WTC11 (cell line): ENCODE measurements around the gene BTLA.
A peak's percentile ranks its signal among the peaks of the same experiment; 100 is the strongest.

Experiments used
- ESRRA ChIP-seq: sonication (generic); formaldehyde crosslinking; IDR thresholded peaks from 2 replicates; pipeline ENCODE4 v1.8.1; 2022; ENCODE audit warnings: mild to moderate bottlenecking, missing genetic modification reagents, borderline replicate concordance
- ETV6 ChIP-seq: sonication (generic); formaldehyde crosslinking; IDR thresholded peaks from 2 replicates; pipeline ENCODE4 v1.8.1; 2022; ENCODE audit warnings: mild to moderate bottlenecking, missing genetic modification reagents
- FOXK1 ChIP-seq: sonication (generic); formaldehyde crosslinking; IDR thresholded peaks from 2 replicates; pipeline ENCODE4 v1.8.0; 2022; ENCODE audit warnings: mild to moderate bottlenecking, moderate library complexity, missing genetic modification reagents
- IRF2 ChIP-seq: sonication (generic); formaldehyde crosslinking; IDR thresholded peaks from 2 replicates; pipeline ENCODE4 v1.8.0; 2022; ENCODE audit warnings: low read depth, missing genetic modification reagents, borderline replicate concordance
- NFATC4 ChIP-seq: fragments of 250-450 bp; sonication (Bioruptor Pico); IDR thresholded peaks from 2 replicates; pipeline ENCODE4 v1.9.0; 2021; ENCODE audit warnings: mild to moderate bottlenecking
- PREB ChIP-seq: sonication (generic); formaldehyde crosslinking; IDR thresholded peaks from 2 replicates; pipeline ENCODE4 v1.8.1; 2022; ENCODE audit warnings: mild to moderate bottlenecking, missing genetic modification reagents, moderate library complexity, borderline replicate concordance
- ZBTB43 ChIP-seq: sonication (generic); formaldehyde crosslinking; IDR thresholded peaks from 2 replicates; pipeline ENCODE4 v1.8.1; 2023; ENCODE audit warnings: mild to moderate bottlenecking, missing genetic modification reagents
- ZNF219 ChIP-seq: sonication (generic); formaldehyde crosslinking; IDR thresholded peaks from 2 replicates; pipeline ENCODE4 v1.8.0; 2023; ENCODE audit warnings: missing genetic modification reagents, mild to moderate bottlenecking, borderline replicate concordance
- ZNF416 ChIP-seq: fragments of 250-450 bp; sonication (Bioruptor Pico); IDR thresholded peaks from 2 replicates; pipeline ENCODE4 v1.9.0; 2021; ENCODE audit warnings: mild to moderate bottlenecking, inconsistent platforms
- TF ChIP-seq, protein P1 (sequence below): fragments of 200-600 bp; IDR thresholded peaks from 2 replicates; pipeline ENCODE4 v1.8.0; 2022; ENCODE audit warnings: antibody characterized with exemption
- TF ChIP-seq, protein P2 (sequence below): sonication (generic); formaldehyde crosslinking; IDR thresholded peaks from 2 replicates; pipeline ENCODE4 v1.8.0; 2022; ENCODE audit warnings: missing genetic modification reagents
- TF ChIP-seq, protein P3 (sequence below): fragments of 250-450 bp; sonication (Bioruptor Pico); IDR thresholded peaks from 2 replicates; pipeline ENCODE4 v2.1.2; 2022; ENCODE audit warnings: mild to moderate bottlenecking, moderate library complexity
- TF ChIP-seq, protein P4 (sequence below): sonication (generic); formaldehyde crosslinking; conservative IDR thresholded peaks from 2 replicates; pipeline ENCODE4 v1.8.1; 2022; ENCODE audit warnings: mild to moderate bottlenecking, missing genetic modification reagents

GRCh38 chr3:112415390-112415789, 83.9 kb downstream of the BTLA start:
- TF ChIP-seq, protein P1, sequence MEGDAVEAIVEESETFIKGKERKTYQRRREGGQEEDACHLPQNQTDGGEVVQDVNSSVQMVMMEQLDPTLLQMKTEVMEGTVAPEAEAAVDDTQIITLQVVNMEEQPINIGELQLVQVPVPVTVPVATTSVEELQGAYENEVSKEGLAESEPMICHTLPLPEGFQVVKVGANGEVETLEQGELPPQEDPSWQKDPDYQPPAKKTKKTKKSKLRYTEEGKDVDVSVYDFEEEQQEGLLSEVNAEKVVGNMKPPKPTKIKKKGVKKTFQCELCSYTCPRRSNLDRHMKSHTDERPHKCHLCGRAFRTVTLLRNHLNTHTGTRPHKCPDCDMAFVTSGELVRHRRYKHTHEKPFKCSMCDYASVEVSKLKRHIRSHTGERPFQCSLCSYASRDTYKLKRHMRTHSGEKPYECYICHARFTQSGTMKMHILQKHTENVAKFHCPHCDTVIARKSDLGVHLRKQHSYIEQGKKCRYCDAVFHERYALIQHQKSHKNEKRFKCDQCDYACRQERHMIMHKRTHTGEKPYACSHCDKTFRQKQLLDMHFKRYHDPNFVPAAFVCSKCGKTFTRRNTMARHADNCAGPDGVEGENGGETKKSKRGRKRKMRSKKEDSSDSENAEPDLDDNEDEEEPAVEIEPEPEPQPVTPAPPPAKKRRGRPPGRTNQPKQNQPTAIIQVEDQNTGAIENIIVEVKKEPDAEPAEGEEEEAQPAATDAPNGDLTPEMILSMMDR, result no peak
- TF ChIP-seq, protein P2, sequence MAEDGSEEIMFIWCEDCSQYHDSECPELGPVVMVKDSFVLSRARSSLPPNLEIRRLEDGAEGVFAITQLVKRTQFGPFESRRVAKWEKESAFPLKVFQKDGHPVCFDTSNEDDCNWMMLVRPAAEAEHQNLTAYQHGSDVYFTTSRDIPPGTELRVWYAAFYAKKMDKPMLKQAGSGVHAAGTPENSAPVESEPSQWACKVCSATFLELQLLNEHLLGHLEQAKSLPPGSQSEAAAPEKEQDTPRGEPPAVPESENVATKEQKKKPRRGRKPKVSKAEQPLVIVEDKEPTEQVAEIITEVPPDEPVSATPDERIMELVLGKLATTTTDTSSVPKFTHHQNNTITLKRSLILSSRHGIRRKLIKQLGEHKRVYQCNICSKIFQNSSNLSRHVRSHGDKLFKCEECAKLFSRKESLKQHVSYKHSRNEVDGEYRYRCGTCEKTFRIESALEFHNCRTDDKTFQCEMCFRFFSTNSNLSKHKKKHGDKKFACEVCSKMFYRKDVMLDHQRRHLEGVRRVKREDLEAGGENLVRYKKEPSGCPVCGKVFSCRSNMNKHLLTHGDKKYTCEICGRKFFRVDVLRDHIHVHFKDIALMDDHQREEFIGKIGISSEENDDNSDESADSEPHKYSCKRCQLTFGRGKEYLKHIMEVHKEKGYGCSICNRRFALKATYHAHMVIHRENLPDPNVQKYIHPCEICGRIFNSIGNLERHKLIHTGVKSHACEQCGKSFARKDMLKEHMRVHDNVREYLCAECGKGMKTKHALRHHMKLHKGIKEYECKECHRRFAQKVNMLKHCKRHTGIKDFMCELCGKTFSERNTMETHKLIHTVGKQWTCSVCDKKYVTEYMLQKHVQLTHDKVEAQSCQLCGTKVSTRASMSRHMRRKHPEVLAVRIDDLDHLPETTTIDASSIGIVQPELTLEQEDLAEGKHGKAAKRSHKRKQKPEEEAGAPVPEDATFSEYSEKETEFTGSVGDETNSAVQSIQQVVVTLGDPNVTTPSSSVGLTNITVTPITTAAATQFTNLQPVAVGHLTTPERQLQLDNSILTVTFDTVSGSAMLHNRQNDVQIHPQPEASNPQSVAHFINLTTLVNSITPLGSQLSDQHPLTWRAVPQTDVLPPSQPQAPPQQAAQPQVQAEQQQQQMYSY, result no peak
- TF ChIP-seq PREB (CRISPR knock-in tag) (no peak), FOXK1 (no peak), NFATC4 (peak; percentile 69; the same call in 1 of the 2 replicates), ZBTB43 (CRISPR knock-in tag) (no peak), ETV6 (CRISPR knock-in tag) (no peak), ESRRA (CRISPR knock-in tag) (no peak), ZNF416 (CRISPR knock-in tag) (peak; percentile 52; the same call in 1 of the 2 replicates), IRF2 (no peak), ZNF219 (CRISPR knock-in tag) (no peak)
- TF ChIP-seq, protein P3, sequence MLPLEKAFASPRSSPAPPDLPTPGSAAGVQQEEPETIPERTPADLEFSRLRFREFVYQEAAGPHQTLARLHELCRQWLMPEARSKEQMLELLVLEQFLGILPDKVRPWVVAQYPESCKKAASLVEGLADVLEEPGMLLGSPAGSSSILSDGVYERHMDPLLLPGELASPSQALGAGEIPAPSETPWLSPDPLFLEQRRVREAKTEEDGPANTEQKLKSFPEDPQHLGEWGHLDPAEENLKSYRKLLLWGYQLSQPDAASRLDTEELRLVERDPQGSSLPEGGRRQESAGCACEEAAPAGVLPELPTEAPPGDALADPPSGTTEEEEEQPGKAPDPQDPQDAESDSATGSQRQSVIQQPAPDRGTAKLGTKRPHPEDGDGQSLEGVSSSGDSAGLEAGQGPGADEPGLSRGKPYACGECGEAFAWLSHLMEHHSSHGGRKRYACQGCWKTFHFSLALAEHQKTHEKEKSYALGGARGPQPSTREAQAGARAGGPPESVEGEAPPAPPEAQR (CRISPR knock-in tag), result no peak
- TF ChIP-seq, protein P4, sequence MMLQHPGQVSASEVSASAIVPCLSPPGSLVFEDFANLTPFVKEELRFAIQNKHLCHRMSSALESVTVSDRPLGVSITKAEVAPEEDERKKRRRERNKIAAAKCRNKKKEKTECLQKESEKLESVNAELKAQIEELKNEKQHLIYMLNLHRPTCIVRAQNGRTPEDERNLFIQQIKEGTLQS, result no peak
